ENCODE results near the gene MMD.
"Not testable (repeated sequence)": the region's sequence is repeated elsewhere in the genome, so short reads cannot be mapped to it uniquely, and the experiment has no call there.

MMD gene

GRCh38 chr17:55436224-55437158 is 14.9 kb upstream of the MMD start:
- DNase-seq: peak; percentile 31 to 58
- no peak for TF ChIP-seq GATA1 (IDR thresholded peaks at IDR 0.05; ENCODE audit: low read depth, low read length)
- TF ChIP-seq POLR2A (IDR thresholded peaks at IDR 0.05; ENCODE audit: low read length): no peak

GRCh38 chr17:55435408-55435807 is 13.8 kb upstream of the MMD start:
- no peak for TF ChIP-seq GATA1 (IDR thresholded peaks at IDR 0.05; ENCODE audit: low read depth, low read length)
- TF ChIP-seq POLR2A (IDR thresholded peaks at IDR 0.05; ENCODE audit: low read length): no peak
- DNase-seq: peak in 1 of 2 experiments; percentile 2

- TF ChIP-seq GATA1 (IDR thresholded peaks at IDR 0.05; ENCODE audit: low read depth, low read length) (no peak), POLR2A (IDR thresholded peaks at IDR 0.05; ENCODE audit: low read length) (no peak)
- no peak for DNase-seq
These were observed 13.1 kb upstream of the MMD start for GRCh38 chr17:55434721-55435120.

- no peak for TF ChIP-seq POLR2A (IDR thresholded peaks at IDR 0.05; ENCODE audit: low read length)
- no peak for TF ChIP-seq GATA1 (IDR thresholded peaks at IDR 0.05; ENCODE audit: low read depth, low read length)
- no peak for DNase-seq
These were observed 12.2 kb upstream of the MMD start for GRCh38 chr17:55433629-55434422.

GRCh38 chr17:55433029-55433628 is 11.5 kb upstream of the MMD start:
- no peak for DNase-seq
- no peak for TF ChIP-seq POLR2A (IDR thresholded peaks at IDR 0.05; ENCODE audit: low read length)
- no peak for TF ChIP-seq GATA1 (IDR thresholded peaks at IDR 0.05; ENCODE audit: low read depth, low read length)

- no peak for DNase-seq
- no peak for TF ChIP-seq GATA1 (IDR thresholded peaks at IDR 0.05; ENCODE audit: low read depth, low read length)
- TF ChIP-seq POLR2A (IDR thresholded peaks at IDR 0.05; ENCODE audit: low read length): no peak
These were observed 10.9 kb upstream of the MMD start for GRCh38 chr17:55432358-55433028.

- not testable (repeated sequence) for DNase-seq
These were observed 10.3 kb upstream of the MMD start for GRCh38 chr17:55431914-55432313.

GRCh38 chr17:55430541-55431288 is 9.1 kb upstream of the MMD start:
- no peak for DNase-seq
- TF ChIP-seq POLR2A (IDR thresholded peaks at IDR 0.05; ENCODE audit: low read length): no peak
- TF ChIP-seq GATA1 (IDR thresholded peaks at IDR 0.05; ENCODE audit: low read depth, low read length): no peak

GRCh38 chr17:55427587-55427882 is 5.9 kb upstream of the MMD start:
- DNase-seq: no peak
- no peak for TF ChIP-seq POLR2A (IDR thresholded peaks at IDR 0.05; ENCODE audit: low read length)
- no peak for TF ChIP-seq GATA1 (IDR thresholded peaks at IDR 0.05; ENCODE audit: low read depth, low read length)

GRCh38 chr17:55426851-55427586 is 5.4 kb upstream of the MMD start:
- peak in 1 of 2 experiments; percentile 3 for DNase-seq
- TF ChIP-seq POLR2A (IDR thresholded peaks at IDR 0.05; ENCODE audit: low read length) (no peak), GATA1 (IDR thresholded peaks at IDR 0.05; ENCODE audit: low read depth, low read length) (no peak)

- TF ChIP-seq GATA1 (IDR thresholded peaks at IDR 0.05; ENCODE audit: low read depth, low read length) (no peak), POLR2A (IDR thresholded peaks at IDR 0.05; ENCODE audit: low read length) (no peak)
- DNase-seq: no peak
These were observed 3.4 kb upstream of the MMD start for GRCh38 chr17:55424893-55425540.

- DNase-seq: no peak
- TF ChIP-seq GATA1 (IDR thresholded peaks at IDR 0.05; ENCODE audit: low read depth, low read length) (no peak), POLR2A (IDR thresholded peaks at IDR 0.05; ENCODE audit: low read length) (no peak)
These were observed 1.9 kb upstream of the MMD start for GRCh38 chr17:55423535-55423934.

- not testable (repeated sequence) for DNase-seq
These were observed 1.2 kb upstream of the MMD start for GRCh38 chr17:55422828-55423164.
